Spleen (tissue), 7 donors: ENCODE data around the gene NFATC2.

ENCODE experiments used
- CTCF ChIP-seq, 11 experiments: fragments of 200-600 bp in 7 of 11; fragments of 450-650 bp in 4 of 11; sonication (generic) in 4 of 11; IDR thresholded peaks in 8 of 11; conservative IDR thresholded peaks in 3 of 11; 1 replicate in 7 of 11; 2 replicates in 4 of 11; pipeline versions ENCODE4 v1.4.0 to v1.8.0; 2016 to 2021; ENCODE audit warnings: antibody characterized with exemption in 11 of 11, inconsistent platforms in 4 of 11, mild to moderate bottlenecking in 1 of 11
- POLR2A ChIP-seq, 3 donors: fragments of 450-650 bp; IDR thresholded peaks; one replicate each; pipeline ENCODE4 v1.5.1; 2017; ENCODE audit warnings: antibody characterized with exemption in 3 of 3, mild to moderate bottlenecking in 1 of 3
- POLR2AphosphoS5 ChIP-seq, 3 donors: sonication (generic); formaldehyde crosslinking; IDR thresholded peaks; one replicate each; pipeline ENCODE4 v1.5.1; 2017; ENCODE audit warnings: antibody characterized with exemption in 3 of 3
- donor health status: DM: no; HTN: no; CAD: no; lungs with moderate emphysema.
- donor health status: DM: no; HTN: no; CAD: no.
- donor health status: DM: no; HTN: no; CAD: no.

GRCh38 chr20:51498765-51499540 is 43.6 kb downstream of the NFATC2 start:
- no peak for TF ChIP-seq POLR2AphosphoS5 (IDR thresholded peaks at IDR 0.05)
- TF ChIP-seq CTCF (IDR thresholded peaks at IDR 0.05 in 8 of 11, conservative IDR thresholded peaks at IDR 0.05 in 3 of 11) = no peak
- no peak for TF ChIP-seq POLR2A (IDR thresholded peaks at IDR 0.05)
